Transverse colon (tissue), 4 donors: ENCODE results near the gene OR6K6. TPM values are rescaled to one million over a fixed set of nuclear protein-coding genes. Genes with fewer than 3 reads are reported as not detected.

Source experiments
- DNase-seq: peaks from one replicate; pipeline ENCODE4 v3.0.0-alpha.2; 2019
- H3K27ac ChIP-seq, 4 donors: fragments of 200-600 bp; sonication (generic); 2 replicates each; pipeline ENCODE4 v1.5.1; 2016 to 2018; ENCODE audit warnings: inconsistent platforms in 4 of 4
- H3K27me3 ChIP-seq: fragments of 200-600 bp; sonication (generic); 2 replicates; pipeline ENCODE4 v1.5.1; 2017; ENCODE audit warnings: inconsistent platforms
- H3K36me3 ChIP-seq, 4 donors: fragments of 200-600 bp; sonication (generic); 2 replicates each; pipeline ENCODE4 v1.5.1; 2017 to 2019; ENCODE audit warnings: inconsistent platforms in 4 of 4
- H3K4me1 ChIP-seq, 4 donors: fragments of 200-600 bp; sonication (generic); 2 replicates each; pipeline ENCODE4 v1.5.1; 2017 to 2020; ENCODE audit warnings: inconsistent platforms in 4 of 4
- H3K4me3 ChIP-seq, 4 donors: fragments of 200-600 bp; sonication (generic); 1 replicate in 1 of 4; 2 replicates in 3 of 4; pipeline versions ENCODE4 v1.5.1 to v1.6.1; 2017 to 2019; ENCODE audit warnings: inconsistent platforms in 4 of 4
- H3K9me3 ChIP-seq, 2 donors: fragments of 200-600 bp; sonication (generic); 2 replicates each; pipeline ENCODE4 v1.5.1; 2017 to 2019; ENCODE audit warnings: inconsistent platforms in 2 of 2
- CTCF ChIP-seq, 5 experiments: fragments of 200-600 bp in 3 of 5; fragments of 450-650 bp in 2 of 5; sonication (generic) in 3 of 5; IDR thresholded peaks; 1 replicate in 2 of 5; 2 replicates in 3 of 5; pipeline ENCODE4 v1.5.1; 2016 to 2017; ENCODE audit warnings: antibody characterized with exemption in 5 of 5, inconsistent platforms in 3 of 5, mild to moderate bottlenecking in 2 of 5, moderate library complexity in 1 of 5
- EP300 ChIP-seq: sonication (generic); formaldehyde crosslinking; IDR thresholded peaks from one replicate; pipeline ENCODE4 v1.6.1; 2017; ENCODE audit warnings: antibody characterized with exemption, low read depth
- POLR2A ChIP-seq: fragments of 450-650 bp; IDR thresholded peaks from one replicate; pipeline ENCODE4 v1.6.1; 2016; ENCODE audit warnings: antibody characterized with exemption, mild to moderate bottlenecking, moderate library complexity
- POLR2AphosphoS5 ChIP-seq, 3 donors: sonication (generic); formaldehyde crosslinking; IDR thresholded peaks; one replicate each; pipeline ENCODE4 v1.6.1; 2016; ENCODE audit warnings: antibody characterized with exemption in 3 of 3
- WGBS, 2 donors: methylation state at CpG; one replicate each; pipeline ENCODE4 v1.1.5; 2018; ENCODE audit warnings: low coverage in 1 of 2; 5-methylcytosine and 5-hydroxymethylcytosine counted together
- in situ Hi-C, 4 donors: fragments of 200-750 bp; cut with MboI; loops; one replicate each; pipeline versions ENCODE4 v1.15.0 to v1.15.1; 2017; ENCODE audit warnings: low sequenced_read_pairs in 3 of 4, low pct_ligation_motif_present in 1 of 4, low pct_unique_long_range_greater_than_20kb in 1 of 4
- intact Hi-C: fragments of 100-400 bp; cut with DNase I; formaldehyde crosslinking; loops from one replicate; pipeline ENCODE4 v1.15.1; 2023; ENCODE audit warnings: low total_unique reads
- total RNA-seq, 4 donors: library from RNA; depleted of rRNA; stranded (reverse); fragments of >200 nt; gene quantifications; one replicate each; pipeline ENCODE4 v1.1.0, GENCODE V29; 2016

Gene OR6K6
- total RNA-seq, 4 donors from 2014 or later: not detected

GRCh38 chr1:158716335-158716734 lies 38.2 kb upstream of the OR6K6 start:
- H3K9me3 ChIP-seq: no peaks in the 10 kb centered on the region
- in situ Hi-C loops: no loop called here
- no peak overlapping the region for H3K27ac ChIP-seq
- intact Hi-C loops: no loop called here
- H3K36me3 ChIP-seq: no peaks in the 10 kb centered on the region
- H3K27me3 ChIP-seq: no peaks in the 10 kb centered on the region
- WGBS, 2 donors: 68 to 75% methylated on average over 1 of the region's 1 CpG
- DNase-seq: no peak
- no peak overlapping the region for H3K4me3 ChIP-seq
- no peaks in the 10 kb centered on the region for H3K4me1 ChIP-seq
- TF ChIP-seq CTCF (IDR thresholded peaks at IDR 0.05): no peak
- no peak for TF ChIP-seq POLR2AphosphoS5 (IDR thresholded peaks at IDR 0.05)

DNA sequence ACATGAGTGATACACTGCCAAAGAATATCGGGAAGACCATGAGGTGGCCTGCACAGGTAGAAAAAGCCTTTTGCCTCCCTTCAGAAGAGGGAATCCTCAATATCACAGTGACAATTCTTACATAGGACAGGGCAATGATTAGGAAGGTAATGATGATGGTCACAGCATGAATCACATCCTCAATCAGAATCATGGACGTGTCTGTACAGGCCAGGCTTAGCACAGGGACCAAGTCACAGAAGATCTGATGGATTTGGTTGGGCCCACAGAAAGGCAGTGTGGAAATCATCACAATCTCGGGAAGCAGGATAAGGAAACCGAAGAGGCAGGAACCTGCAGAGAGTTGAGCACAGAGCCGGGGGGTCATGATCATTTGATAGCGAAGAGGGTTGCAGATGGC lies 37.2 kb upstream of the OR6K6 start:
- H3K4me1 ChIP-seq: no peaks in the 10 kb centered on the region
- no peak for DNase-seq
- H3K4me3 ChIP-seq: no peak overlapping the region
- no peaks in the 10 kb centered on the region for H3K9me3 ChIP-seq
- TF ChIP-seq POLR2AphosphoS5 (IDR thresholded peaks at IDR 0.05): no peak
- no peak for TF ChIP-seq CTCF (IDR thresholded peaks at IDR 0.05)
- no peak for TF ChIP-seq EP300
- no peak for TF ChIP-seq POLR2A
- WGBS, 2 donors: 65 to 90% methylated on average over 4 to 6 of the region's 6 CpGs
- no peak overlapping the region for H3K27ac ChIP-seq
- intact Hi-C loops (no loop called here), in situ Hi-C loops (no loop called here)
- H3K27me3 ChIP-seq: no peaks in the 10 kb centered on the region
- H3K36me3 ChIP-seq: no peaks in the 10 kb centered on the region

DNA sequence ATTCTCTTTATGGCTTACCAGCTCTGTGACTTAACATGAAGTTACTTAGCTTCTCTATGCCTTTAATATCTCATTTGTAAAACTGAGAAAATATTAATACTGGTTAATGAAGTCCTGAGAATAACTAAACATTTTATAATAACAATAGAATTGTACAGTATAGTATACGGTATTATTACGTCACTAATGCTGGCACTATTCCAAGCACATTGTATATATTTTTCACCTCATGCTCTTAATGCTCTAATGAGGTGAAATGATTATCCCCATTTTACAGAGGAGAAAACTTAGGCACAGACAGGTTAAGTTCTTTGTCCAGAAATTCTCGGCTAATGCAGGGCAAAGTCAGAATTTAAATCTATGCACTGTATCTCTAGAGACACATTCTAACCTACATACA lies 34.9 kb upstream of the OR6K6 start:
- DNase-seq: no peak
- intact Hi-C loops (no loop called here), in situ Hi-C loops (no loop called here)
- no peak for TF ChIP-seq POLR2A
- no peak for TF ChIP-seq CTCF (IDR thresholded peaks at IDR 0.05)
- TF ChIP-seq EP300: no peak
- TF ChIP-seq POLR2AphosphoS5 (IDR thresholded peaks at IDR 0.05): no peak
- no peak overlapping the region for H3K4me3 ChIP-seq
- H3K27me3 ChIP-seq: no peaks in the 10 kb centered on the region
- no peaks in the 10 kb centered on the region for H3K4me1 ChIP-seq
- 59 to 60% methylated on average over 3 of the region's 3 CpGs for WGBS, 2 donors
- H3K27ac ChIP-seq: no peak overlapping the region
- no peaks in the 10 kb centered on the region for H3K9me3 ChIP-seq
- H3K36me3 ChIP-seq: no peaks in the 10 kb centered on the region

- H3K36me3 ChIP-seq: no peaks in the 10 kb centered on the region
- H3K27ac ChIP-seq: no peak within 1 kb of the TSS
- intact Hi-C loops: no loop called here
- in situ Hi-C loops: no loop called here
- no peaks in the 10 kb centered on the region for H3K27me3 ChIP-seq
- WGBS, 2 donors: 69 to 75% methylated on average over 2 of the region's 2 CpGs
- H3K9me3 ChIP-seq: no peaks in the 10 kb centered on the region
- no peaks in the 10 kb centered on the region for H3K4me1 ChIP-seq
- TF ChIP-seq EP300 (no peak), CTCF (IDR thresholded peaks at IDR 0.05) (no peak), POLR2AphosphoS5 (IDR thresholded peaks at IDR 0.05) (no peak), POLR2A (no peak)
- DNase-seq: no peak
- no peak within 1 kb of the TSS for H3K4me3 ChIP-seq
Measured at GRCh38 chr1:158720620-158721019, 33.9 kb upstream of the OR6K6 start, which contains the start of gene OR6K3. TSS of gene OR6K3 (minus strand) at chr1:158720720. CDS start at chr1:158718115, 2,605 bp downstream.
